Panc1 (cell line): ENCODE data around the gene GNB2. TPM values are rescaled to one million over a fixed set of nuclear protein-coding genes. Genes with fewer than 3 reads are reported as not detected.

Experiments
- ATAC-seq: fragments of 200-7000 bp; cut with Tn5 transposase; 2 replicates; pipeline ENCODE4 v1.9.1; 2020; ENCODE audit warnings: mild to moderate bottlenecking, moderate library complexity
- BruUV-seq: library from RNA; stranded (reverse); fragments of 400-500 nt; replicated peaks from 2 replicates; lab custom pipeline; 2021; lab: Mats Ljungman, UMichigan
- CTCF ChIA-PET: fragments of 300-600 bp; sonication (Branson Sonifier 250); formaldehyde crosslinking; loops from one replicate; lab custom pipeline; 2022; ENCODE audit warnings: antibody characterized with exemption; lab: Charles Lee
- POLR2A ChIA-PET: fragments of 300-600 bp; sonication (Branson Sonifier 250); formaldehyde crosslinking; loops from one replicate; lab custom pipeline; 2022; ENCODE audit warnings: antibody characterized with exemption; lab: Charles Lee
- DNase-seq: peaks from one replicate; pipeline ENCODE4 v3.0.0-alpha.2; 2010; ENCODE audit warnings: low read depth, low spot score
- H3K27ac ChIP-seq: 2 replicates; pipeline ENCODE4 v1.5.1; 2011; ENCODE audit warnings: mild to moderate bottlenecking, low read length, inconsistent platforms
- H3K27me3 ChIP-seq: fragments of 200-500 bp; sonication (Bioruptor generic); 2 replicates; pipeline ENCODE4 v1.6.0; 2014; ENCODE audit warnings: low read length, inconsistent platforms; ENCODE audit not compliant: control insufficient read depth, insufficient read depth
- H3K36me3 ChIP-seq: fragments of 200-500 bp; sonication (Bioruptor generic); 2 replicates; pipeline ENCODE4 v1.5.1; 2014; ENCODE audit warnings: inconsistent platforms, mild to moderate bottlenecking, low read length, moderate library complexity; ENCODE audit not compliant: control insufficient read depth, insufficient read depth
- H3K4me1 ChIP-seq: 2 replicates; pipeline ENCODE4 v1.5.1; 2011; ENCODE audit warnings: inconsistent platforms, mild to moderate bottlenecking, low read length, moderate library complexity; ENCODE audit not compliant: control insufficient read depth, insufficient read depth
- H3K4me3 ChIP-seq, 2 experiments: 2 replicates each; pipeline ENCODE4 v1.5.1; 2011 to 2012; ENCODE audit warnings: low read depth in 2 of 2, low read length in 2 of 2, mild to moderate bottlenecking in 2 of 2, inconsistent platforms in 1 of 2, moderate library complexity in 1 of 2
- H3K9me3 ChIP-seq: fragments of 200-500 bp; sonication (Bioruptor generic); 2 replicates; pipeline ENCODE4 v1.5.1; 2014; ENCODE audit warnings: low read depth, mild to moderate bottlenecking, inconsistent platforms, low read length, moderate library complexity; ENCODE audit not compliant: control insufficient read depth, insufficient read depth
- POLR2AphosphoS5 ChIP-seq: IDR thresholded peaks from 2 replicates; pipeline ENCODE4 v1.6.1; 2012; ENCODE audit warnings: mild to moderate bottlenecking, low read depth, low read length, moderate library complexity
- SIN3A ChIP-seq: IDR thresholded peaks from 2 replicates; pipeline ENCODE4 v1.6.1; 2012; ENCODE audit warnings: low read depth, mild to moderate bottlenecking, low read length, moderate library complexity, borderline replicate concordance; ENCODE audit not compliant: insufficient read depth
- TCF7L2 ChIP-seq: IDR thresholded peaks from 2 replicates; pipeline ENCODE4 v1.6.1; 2011; ENCODE audit warnings: mild to moderate bottlenecking, low read depth, low read length, inconsistent platforms
- in situ Hi-C: cut with HindIII; loops from 2 replicates; pipeline ENCODE4 v1.10.0; 2016; ENCODE audit warnings: low sequenced_read_pairs, low pct_unique_long_range_greater_than_20kb
- intact Hi-C: fragments of 100-400 bp; cut with micrococcal nuclease; formaldehyde crosslinking; loops from one replicate; pipeline ENCODE4 v1.10.0; 2022; ENCODE audit not compliant: unreplicated experiment
- total RNA-seq: library from RNA; stranded (reverse); gene quantifications from one replicate; pipeline ENCODE4 v1.2.1, GENCODE V29; 2021; ENCODE audit not compliant: unreplicated experiment
- TF ChIP-seq, protein P1 (sequence below), 2 experiments: IDR thresholded peaks; 2 replicates each; pipeline ENCODE4 v1.6.1; 2011 to 2012; ENCODE audit warnings: low read depth in 2 of 2, control low read depth in 1 of 2, low read length in 1 of 2, mild to moderate bottlenecking in 1 of 2, moderate library complexity in 1 of 2; ENCODE audit not compliant: insufficient read depth in 1 of 2
- TF ChIP-seq, protein P2 (sequence below): fragments of 450-650 bp; IDR thresholded peaks from 2 replicates; pipeline ENCODE4 v1.5.1; 2017; ENCODE audit warnings: mild to moderate bottlenecking

The GNB2 gene
- total RNA-seq, 1 experiment from 2014 or later = 289 TPM

DNA sequence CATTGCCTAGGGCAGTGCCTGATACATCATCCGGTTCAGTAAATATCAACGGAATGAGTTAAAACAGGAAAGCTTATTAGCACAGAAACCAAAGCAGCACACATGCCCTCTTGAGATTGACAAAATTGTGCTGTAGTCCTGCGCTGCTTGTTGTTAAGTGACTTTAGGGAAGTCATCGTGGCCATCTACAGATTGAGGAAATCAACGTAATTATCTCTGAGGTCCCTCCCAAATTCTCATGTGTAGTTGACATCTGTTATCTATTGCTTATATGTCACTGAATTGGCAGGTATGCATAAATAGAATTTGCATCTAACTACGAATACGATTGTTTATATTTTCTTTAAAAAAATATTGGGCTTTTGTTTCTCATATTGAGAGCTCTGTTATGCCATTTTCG is 3.5 kb upstream of the GNB2 start:
- CTCF ChIA-PET = interaction anchor here (0.8 kb wide), 1 partner anchor 35 kb away, joined by 5 read pairs; no protein-coding TSS in a partner anchor
- POLR2A ChIA-PET = no interaction called here
- no peak for ATAC-seq
- Histone ChIP-seq H3K9me3 (no peaks in the 10 kb centered on the region), H3K27ac (no peak overlapping the region), H3K27me3 (no peaks in the 10 kb centered on the region), H3K4me1 (no peaks in the 10 kb centered on the region), H3K36me3 (peaks cover 3% of the 10 kb centered on the region; the same call in 1 of the 2 replicates), H3K4me3 (no peak overlapping the region)
- intact Hi-C loops (no loop called here), in situ Hi-C loops (no loop called here)
- DNase-seq = no peak
- no TSS peak for BruUV-seq
- TF ChIP-seq, protein P1, sequence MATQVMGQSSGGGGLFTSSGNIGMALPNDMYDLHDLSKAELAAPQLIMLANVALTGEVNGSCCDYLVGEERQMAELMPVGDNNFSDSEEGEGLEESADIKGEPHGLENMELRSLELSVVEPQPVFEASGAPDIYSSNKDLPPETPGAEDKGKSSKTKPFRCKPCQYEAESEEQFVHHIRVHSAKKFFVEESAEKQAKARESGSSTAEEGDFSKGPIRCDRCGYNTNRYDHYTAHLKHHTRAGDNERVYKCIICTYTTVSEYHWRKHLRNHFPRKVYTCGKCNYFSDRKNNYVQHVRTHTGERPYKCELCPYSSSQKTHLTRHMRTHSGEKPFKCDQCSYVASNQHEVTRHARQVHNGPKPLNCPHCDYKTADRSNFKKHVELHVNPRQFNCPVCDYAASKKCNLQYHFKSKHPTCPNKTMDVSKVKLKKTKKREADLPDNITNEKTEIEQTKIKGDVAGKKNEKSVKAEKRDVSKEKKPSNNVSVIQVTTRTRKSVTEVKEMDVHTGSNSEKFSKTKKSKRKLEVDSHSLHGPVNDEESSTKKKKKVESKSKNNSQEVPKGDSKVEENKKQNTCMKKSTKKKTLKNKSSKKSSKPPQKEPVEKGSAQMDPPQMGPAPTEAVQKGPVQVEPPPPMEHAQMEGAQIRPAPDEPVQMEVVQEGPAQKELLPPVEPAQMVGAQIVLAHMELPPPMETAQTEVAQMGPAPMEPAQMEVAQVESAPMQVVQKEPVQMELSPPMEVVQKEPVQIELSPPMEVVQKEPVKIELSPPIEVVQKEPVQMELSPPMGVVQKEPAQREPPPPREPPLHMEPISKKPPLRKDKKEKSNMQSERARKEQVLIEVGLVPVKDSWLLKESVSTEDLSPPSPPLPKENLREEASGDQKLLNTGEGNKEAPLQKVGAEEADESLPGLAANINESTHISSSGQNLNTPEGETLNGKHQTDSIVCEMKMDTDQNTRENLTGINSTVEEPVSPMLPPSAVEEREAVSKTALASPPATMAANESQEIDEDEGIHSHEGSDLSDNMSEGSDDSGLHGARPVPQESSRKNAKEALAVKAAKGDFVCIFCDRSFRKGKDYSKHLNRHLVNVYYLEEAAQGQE (IDR thresholded peaks at IDR 0.05; ENCODE audit: insufficient read depth in 1 of 2, low read depth in 2 of 2, low read length in 1 of 2) = no peak
- TF ChIP-seq POLR2AphosphoS5 (no peak), TCF7L2 (no peak), SIN3A (no peak)
- TF ChIP-seq, protein P2, sequence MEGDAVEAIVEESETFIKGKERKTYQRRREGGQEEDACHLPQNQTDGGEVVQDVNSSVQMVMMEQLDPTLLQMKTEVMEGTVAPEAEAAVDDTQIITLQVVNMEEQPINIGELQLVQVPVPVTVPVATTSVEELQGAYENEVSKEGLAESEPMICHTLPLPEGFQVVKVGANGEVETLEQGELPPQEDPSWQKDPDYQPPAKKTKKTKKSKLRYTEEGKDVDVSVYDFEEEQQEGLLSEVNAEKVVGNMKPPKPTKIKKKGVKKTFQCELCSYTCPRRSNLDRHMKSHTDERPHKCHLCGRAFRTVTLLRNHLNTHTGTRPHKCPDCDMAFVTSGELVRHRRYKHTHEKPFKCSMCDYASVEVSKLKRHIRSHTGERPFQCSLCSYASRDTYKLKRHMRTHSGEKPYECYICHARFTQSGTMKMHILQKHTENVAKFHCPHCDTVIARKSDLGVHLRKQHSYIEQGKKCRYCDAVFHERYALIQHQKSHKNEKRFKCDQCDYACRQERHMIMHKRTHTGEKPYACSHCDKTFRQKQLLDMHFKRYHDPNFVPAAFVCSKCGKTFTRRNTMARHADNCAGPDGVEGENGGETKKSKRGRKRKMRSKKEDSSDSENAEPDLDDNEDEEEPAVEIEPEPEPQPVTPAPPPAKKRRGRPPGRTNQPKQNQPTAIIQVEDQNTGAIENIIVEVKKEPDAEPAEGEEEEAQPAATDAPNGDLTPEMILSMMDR = no peak

DNA sequence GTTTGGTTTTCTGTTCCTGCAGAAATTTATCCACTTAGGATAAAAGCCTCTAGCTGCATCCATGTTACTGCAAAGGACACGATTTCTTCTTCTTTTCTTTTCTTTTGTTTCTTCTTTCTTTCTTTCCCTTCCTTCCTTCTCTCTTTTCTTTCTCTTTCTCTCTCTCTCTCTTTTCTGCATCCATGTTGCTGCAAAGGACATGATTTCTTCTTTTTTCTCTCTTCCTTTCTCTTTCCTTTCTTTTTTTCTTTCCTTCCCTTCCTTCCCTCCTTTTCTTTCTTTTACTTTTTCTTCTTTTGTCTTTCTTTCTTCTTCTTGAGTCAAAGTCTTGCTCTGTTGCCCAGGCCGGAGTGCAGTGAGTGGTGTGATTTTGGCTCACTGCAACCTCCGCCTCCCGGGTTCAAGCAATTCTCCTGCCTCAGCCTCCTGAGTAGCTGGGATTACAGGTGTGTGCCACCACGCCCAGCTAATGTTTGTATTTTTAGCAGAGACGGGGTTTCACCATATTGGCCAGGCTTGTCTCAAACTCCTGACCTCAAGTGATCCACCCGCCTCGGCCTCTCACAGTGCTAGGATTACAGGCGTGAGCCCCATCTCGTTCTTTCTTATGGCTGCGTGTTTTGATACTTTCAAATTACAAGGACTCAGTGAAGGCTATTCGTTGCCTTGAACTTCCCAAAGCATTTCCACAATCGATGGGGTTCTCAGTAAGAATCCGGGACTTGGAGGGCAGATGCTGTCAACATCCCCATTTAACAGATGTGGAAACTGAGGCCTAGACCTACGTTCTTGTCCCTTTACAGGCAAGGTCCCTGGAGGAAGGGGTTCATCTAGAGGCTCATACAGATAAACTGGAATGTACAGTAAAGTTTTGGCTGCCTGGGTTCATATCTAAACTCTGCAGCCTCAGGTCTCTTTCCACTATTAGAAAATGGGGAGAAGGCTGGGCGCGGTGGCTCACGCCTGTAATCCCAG is 1.9 kb upstream of the GNB2 start:
- intact Hi-C loops (no loop called here), in situ Hi-C loops (no loop called here)
- Histone ChIP-seq H3K36me3 (peaks cover 3% of the 10 kb centered on the region; the same call in 1 of the 2 replicates), H3K27ac (no peak overlapping the region), H3K9me3 (no peaks in the 10 kb centered on the region), H3K27me3 (no peaks in the 10 kb centered on the region), H3K4me3 (no peak overlapping the region), H3K4me1 (peaks cover 2% of the 10 kb centered on the region; the same call in 1 of the 2 replicates)
- DNase-seq (no peak), ATAC-seq (no peak)
- POLR2A ChIA-PET = interaction anchor here (0.7 kb wide), 1 partner anchor 620 kb away, joined by 3 read pairs; no protein-coding TSS in a partner anchor
- TF ChIP-seq, protein P2 = no peak
- TF ChIP-seq SIN3A (no peak), TCF7L2 (no peak), POLR2AphosphoS5 (no peak)
- TF ChIP-seq, protein P1 (IDR thresholded peaks at IDR 0.05; ENCODE audit: insufficient read depth in 1 of 2, low read depth in 2 of 2, low read length in 1 of 2) = no peak
- BruUV-seq = no TSS peak
- CTCF ChIA-PET = no interaction called here
